GM18526 (cell line): Measurements from ENCODE around the gene C10orf90.

ENCODE experiments used
- POLR2A ChIP-seq: IDR thresholded peaks from 3 replicates; pipeline ENCODE4 v1.6.1; 2011; ENCODE audit not compliant: insufficient read length; ENCODE audit errors: extremely low read depth

The C10orf90 gene

DNA sequence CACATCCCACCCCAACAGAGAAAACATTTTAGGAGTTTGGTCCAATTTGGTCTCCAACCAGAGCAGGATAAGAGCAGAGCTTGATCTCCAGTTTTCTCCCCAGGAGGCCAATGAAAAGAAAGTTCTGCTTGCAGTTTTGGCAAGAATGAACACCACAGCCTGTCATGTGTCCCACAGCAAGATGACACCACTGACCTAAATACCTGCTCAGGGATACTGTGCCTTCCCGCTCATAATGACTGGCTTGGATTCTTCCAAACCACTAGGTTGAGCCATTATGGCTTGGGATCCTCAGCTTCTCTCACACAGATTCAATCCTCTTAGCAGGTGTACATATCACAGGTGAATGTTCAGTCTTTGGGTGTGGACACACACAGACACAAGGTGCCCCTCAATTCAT is 53.3 kb downstream of the C10orf90 start:
- no peak for TF ChIP-seq POLR2A

DNA sequence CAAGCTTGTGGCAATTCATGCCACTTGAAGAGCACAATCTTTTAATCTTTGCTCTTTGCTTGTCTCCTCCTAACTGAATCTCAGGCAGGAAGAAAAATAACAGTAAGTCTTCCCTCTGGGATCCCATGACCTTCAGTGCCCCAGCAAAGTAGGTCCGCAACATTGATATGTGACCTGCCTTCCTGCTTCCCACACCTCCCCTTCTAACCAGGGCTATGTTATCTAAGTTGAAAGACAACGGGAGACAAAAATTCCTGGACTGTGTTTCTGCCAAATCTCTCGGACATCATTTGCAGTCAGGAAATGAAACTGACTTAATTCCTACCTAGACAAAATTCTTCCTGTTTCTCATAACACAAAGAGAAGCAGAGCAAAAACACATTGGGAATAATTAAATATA is 53.8 kb downstream of the C10orf90 start:
- TF ChIP-seq POLR2A, result no peak

DNA sequence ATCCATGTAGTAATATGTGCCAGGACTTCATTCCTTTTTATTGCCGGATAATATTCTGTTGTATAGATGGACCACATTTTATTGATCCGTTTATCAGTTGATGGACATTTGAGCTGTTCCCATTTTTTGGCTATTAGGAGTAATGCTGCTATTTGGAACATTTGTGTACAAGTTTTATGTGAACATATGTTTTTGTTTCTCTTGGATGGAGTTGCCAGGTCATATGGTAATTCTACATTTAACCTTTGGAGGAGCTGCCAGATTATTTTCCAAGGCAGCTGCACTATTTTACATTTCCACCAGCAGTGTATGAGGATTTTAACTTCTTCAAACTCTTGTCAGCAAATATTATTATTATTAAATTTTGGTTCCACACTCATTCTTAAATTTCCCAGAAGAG is 59.2 kb downstream of the C10orf90 start:
- TF ChIP-seq POLR2A, result no peak

GRCh38 chr10:126609566-126609965 is 60.9 kb downstream of the C10orf90 start:
- TF ChIP-seq POLR2A, result no peak

GRCh38 chr10:126599949-126600682 is 70.4 kb downstream of the C10orf90 start:
- no peak for TF ChIP-seq POLR2A

DNA sequence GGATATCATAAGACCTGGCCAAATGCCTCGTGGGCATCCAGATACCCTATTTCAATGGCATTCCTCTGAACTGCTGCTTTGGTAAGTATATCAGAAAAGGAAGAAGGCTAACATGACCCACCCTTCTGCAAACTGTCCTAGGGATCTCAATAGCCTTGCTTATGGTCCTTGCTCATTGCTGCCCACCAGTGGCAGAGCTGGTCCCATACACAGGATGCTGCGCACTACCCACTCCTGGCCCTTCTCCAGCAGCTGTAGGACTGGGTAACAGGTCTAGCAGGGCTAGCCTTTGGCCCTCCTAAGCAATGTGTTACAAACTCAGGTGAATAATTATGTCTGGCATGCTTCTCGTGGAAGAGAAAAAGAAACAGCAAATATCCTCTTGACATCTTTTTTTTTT is 72.5 kb downstream of the C10orf90 start:
- TF ChIP-seq POLR2A, result no peak

DNA sequence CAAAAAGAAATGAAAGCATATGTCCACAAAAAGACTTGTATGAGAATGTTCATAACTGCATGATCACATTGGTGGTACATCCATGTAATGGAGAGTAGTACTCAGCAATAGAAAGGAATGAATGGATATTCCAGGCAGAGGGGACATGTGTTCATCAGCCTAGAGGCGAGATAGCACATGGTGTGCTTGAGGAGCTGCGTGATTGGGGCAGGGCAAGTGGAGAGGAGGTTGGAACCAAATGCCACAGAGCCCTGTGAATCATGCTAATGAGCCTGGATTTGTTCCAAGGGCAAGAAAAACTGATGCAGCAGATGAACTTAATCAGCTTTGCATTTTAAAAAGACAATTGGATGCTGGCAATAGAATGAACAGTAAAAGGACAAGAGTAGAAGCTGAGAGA is 73.3 kb downstream of the C10orf90 start:
- no peak for TF ChIP-seq POLR2A

GRCh38 chr10:126596472-126597016 is 73.9 kb downstream of the C10orf90 start:
- TF ChIP-seq POLR2A, result no peak

DNA sequence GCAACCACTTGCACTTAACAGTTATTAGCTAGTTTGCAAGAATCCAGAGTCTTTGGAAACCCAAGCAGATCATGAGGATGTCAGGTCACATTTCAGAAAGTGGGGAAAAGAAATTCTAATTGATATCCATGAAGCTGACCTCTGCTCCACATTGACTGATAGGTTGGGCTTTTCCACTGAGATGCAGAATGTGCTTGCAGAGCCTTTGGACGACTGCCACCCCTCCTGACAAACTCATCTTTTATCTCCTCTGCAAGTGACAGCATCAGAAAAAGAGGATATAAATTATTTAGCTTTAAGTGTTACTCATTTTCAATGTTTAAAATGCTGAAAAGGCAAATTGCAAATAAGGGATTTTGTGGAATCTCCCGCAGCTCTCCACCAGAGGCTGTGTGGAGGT is 75.3 kb downstream of the C10orf90 start:
- TF ChIP-seq POLR2A, result no peak

- TF ChIP-seq POLR2A, result no peak
Observed at GRCh38 chr10:126593968-126594701, 76.4 kb downstream of the C10orf90 start.

- no peak for TF ChIP-seq POLR2A
Observed at GRCh38 chr10:126592901-126593300, 77.6 kb downstream of the C10orf90 start.

DNA sequence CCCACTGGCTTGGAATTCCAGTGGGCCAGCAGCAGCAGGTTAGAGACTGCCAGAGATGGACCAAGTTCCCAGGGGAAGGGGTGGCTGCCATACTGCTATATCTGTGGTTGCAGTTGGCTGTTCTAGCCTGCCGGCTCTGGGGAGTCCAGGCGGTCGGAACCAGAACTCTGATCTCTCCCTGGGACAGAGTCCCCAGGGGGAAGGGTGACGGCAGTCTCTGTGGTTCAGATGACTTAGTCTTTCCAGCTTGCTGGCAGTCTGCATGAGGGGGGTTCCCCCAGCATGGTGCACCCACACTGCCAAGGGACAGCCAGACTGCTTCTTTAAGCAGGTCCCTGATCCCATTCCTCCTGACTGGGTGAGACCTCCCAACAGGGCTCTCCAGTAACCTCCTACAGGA is 82.5 kb downstream of the C10orf90 start:
- TF ChIP-seq POLR2A, result no peak

DNA sequence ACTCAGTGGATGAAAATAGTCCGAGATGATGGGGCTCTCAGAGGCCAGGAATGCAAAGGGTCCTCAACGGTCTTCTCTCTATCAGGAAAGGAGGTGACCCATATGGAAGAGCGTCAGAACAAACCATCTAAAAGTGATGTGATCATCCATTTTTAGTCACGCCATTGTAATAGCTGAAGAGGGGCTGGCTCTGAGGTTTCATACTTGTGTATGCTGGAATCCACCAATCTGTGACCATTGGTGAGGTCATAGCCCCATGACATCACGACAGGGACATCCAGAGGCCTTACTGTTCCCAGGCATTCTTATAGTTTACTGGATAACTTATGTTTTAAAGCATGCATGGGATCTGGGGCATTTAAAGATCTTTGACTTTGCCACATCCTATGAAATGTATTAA is 83.6 kb downstream of the C10orf90 start:
- TF ChIP-seq POLR2A, result no peak

GRCh38 chr10:126586128-126586527 is 84.4 kb downstream of the C10orf90 start:
- no peak for TF ChIP-seq POLR2A

GRCh38 chr10:126585249-126586017 is 85.1 kb downstream of the C10orf90 start:
- TF ChIP-seq POLR2A, result no peak

- no peak for TF ChIP-seq POLR2A
Observed at GRCh38 chr10:126584836-126585235, 85.7 kb downstream of the C10orf90 start.
